ENCODE results near the gene CDH23.

Gene CDH23

DNA sequence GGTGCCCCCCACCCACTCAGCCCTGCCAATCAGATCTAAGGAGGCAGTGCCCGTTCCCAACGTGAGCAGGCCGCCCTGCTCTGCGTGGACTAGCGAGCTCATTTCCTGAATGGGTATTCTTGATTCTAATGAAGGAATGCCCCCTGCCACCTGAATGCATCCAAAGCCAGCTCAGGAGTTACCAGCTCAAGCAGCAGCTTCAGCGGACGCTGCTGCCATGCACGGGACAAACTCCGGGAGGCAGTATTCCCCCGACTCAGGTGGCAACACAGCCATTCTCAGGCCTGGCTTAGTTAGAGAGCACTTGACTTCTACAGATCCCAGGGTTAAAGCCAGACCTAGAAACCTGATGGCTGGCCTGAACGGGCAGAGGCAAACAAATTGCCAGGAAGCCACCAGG is 428.5 kb downstream of the CDH23 start:
- no peak for DNase-seq (ENCODE audit: extremely low spot score)
- TF ChIP-seq ARNT (IDR thresholded peaks at IDR 0.05) (no peak), NFRKB (IDR thresholded peaks at IDR 0.05) (no peak), LEF1 (IDR thresholded peaks at IDR 0.05; ENCODE audit: borderline replicate concordance) (no peak), FOXK2 (IDR thresholded peaks at IDR 0.05) (no peak), SUZ12 (IDR thresholded peaks at IDR 0.05) (no peak), ZNF384 (IDR thresholded peaks at IDR 0.05) (no peak), HDGF (IDR thresholded peaks at IDR 0.05; ENCODE audit: borderline replicate concordance) (no peak), L3MBTL2 (conservative IDR thresholded peaks at IDR 0.05) (no peak), BHLHE40 (IDR thresholded peaks at IDR 0.05; ENCODE audit: borderline replicate concordance) (no peak), SP1 (IDR thresholded peaks at IDR 0.05) (no peak), ELF4 (IDR thresholded peaks at IDR 0.05) (no peak), TARDBP (IDR thresholded peaks at IDR 0.05) (no peak), FOXM1 (IDR thresholded peaks at IDR 0.05; ENCODE audit: borderline replicate concordance) (no peak), CTBP1 (IDR thresholded peaks at IDR 0.05; ENCODE audit: borderline replicate concordance) (no peak), FOXA1 (IDR thresholded peaks at IDR 0.05) (no peak)
- TF ChIP-seq, protein P1, sequence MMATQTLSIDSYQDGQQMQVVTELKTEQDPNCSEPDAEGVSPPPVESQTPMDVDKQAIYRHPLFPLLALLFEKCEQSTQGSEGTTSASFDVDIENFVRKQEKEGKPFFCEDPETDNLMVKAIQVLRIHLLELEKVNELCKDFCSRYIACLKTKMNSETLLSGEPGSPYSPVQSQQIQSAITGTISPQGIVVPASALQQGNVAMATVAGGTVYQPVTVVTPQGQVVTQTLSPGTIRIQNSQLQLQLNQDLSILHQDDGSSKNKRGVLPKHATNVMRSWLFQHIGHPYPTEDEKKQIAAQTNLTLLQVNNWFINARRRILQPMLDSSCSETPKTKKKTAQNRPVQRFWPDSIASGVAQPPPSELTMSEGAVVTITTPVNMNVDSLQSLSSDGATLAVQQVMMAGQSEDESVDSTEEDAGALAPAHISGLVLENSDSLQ (IDR thresholded peaks at IDR 0.05): no peak
- CTCF ChIA-PET: interaction anchor here (1.1 to 1.6 kb wide), 2 partner anchors 69 to 71 kb away, joined by 3 to 8 read pairs; no protein-coding TSS in a partner anchor
- POLR2A ChIA-PET: no interaction called here

DNA sequence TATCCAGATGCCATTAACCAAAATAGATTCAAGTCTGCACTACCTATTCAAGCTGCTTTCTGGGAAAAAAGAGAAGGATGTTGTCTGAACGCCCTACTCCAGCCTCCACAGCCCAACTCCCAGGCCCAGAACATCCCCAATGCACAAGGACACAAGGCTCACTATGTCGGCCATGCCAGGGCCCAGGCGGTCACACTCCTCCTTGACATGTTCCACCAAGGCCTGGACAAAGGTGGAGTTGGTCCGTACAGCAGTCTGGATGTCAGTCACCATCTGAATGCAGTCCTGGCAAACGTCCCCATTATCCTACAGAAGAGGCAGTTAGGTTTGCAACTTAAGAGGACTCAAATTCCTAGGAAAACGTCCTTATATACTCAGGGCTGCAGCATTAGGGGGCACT is 431.1 kb downstream of the CDH23 start:
- no peak for DNase-seq (ENCODE audit: extremely low spot score)
- CTCF ChIA-PET: interaction anchor here (0.7 kb wide), 1 partner anchor 509 kb away, joined by 3 read pairs; no protein-coding TSS in a partner anchor
- POLR2A ChIA-PET: no interaction called here
- no peak for TF ChIP-seq LEF1 (IDR thresholded peaks at IDR 0.05; ENCODE audit: borderline replicate concordance)
- no peak for TF ChIP-seq FOXK2 (IDR thresholded peaks at IDR 0.05)
- no peak for TF ChIP-seq SUZ12 (IDR thresholded peaks at IDR 0.05)
- TF ChIP-seq, protein P1 (IDR thresholded peaks at IDR 0.05): no peak
- no peak for TF ChIP-seq L3MBTL2 (conservative IDR thresholded peaks at IDR 0.05)
- TF ChIP-seq BHLHE40 (IDR thresholded peaks at IDR 0.05; ENCODE audit: borderline replicate concordance): no peak
- TF ChIP-seq ELF4 (IDR thresholded peaks at IDR 0.05): no peak
- no peak for TF ChIP-seq FOXA1 (IDR thresholded peaks at IDR 0.05)
- TF ChIP-seq ARNT (IDR thresholded peaks at IDR 0.05): no peak
- TF ChIP-seq CTBP1 (IDR thresholded peaks at IDR 0.05; ENCODE audit: borderline replicate concordance): no peak
- TF ChIP-seq TARDBP (IDR thresholded peaks at IDR 0.05): no peak
- no peak for TF ChIP-seq SP1 (IDR thresholded peaks at IDR 0.05)
- TF ChIP-seq NFRKB (IDR thresholded peaks at IDR 0.05): no peak
- TF ChIP-seq FOXM1 (IDR thresholded peaks at IDR 0.05; ENCODE audit: borderline replicate concordance): no peak
- no peak for TF ChIP-seq ZNF384 (IDR thresholded peaks at IDR 0.05)
- no peak for TF ChIP-seq HDGF (IDR thresholded peaks at IDR 0.05; ENCODE audit: borderline replicate concordance)

- POLR2A ChIA-PET: no interaction called here
- CTCF ChIA-PET: interaction anchor here (0.7 kb wide), 1 partner anchor 510 kb away, joined by 3 read pairs; no protein-coding TSS in a partner anchor
- TF ChIP-seq TARDBP (IDR thresholded peaks at IDR 0.05) (no peak), FOXM1 (IDR thresholded peaks at IDR 0.05; ENCODE audit: borderline replicate concordance) (no peak), FOXK2 (IDR thresholded peaks at IDR 0.05) (no peak), ELF4 (IDR thresholded peaks at IDR 0.05) (no peak), SUZ12 (IDR thresholded peaks at IDR 0.05) (no peak), NFRKB (IDR thresholded peaks at IDR 0.05) (no peak), LEF1 (IDR thresholded peaks at IDR 0.05; ENCODE audit: borderline replicate concordance) (no peak), BHLHE40 (IDR thresholded peaks at IDR 0.05; ENCODE audit: borderline replicate concordance) (no peak), SP1 (IDR thresholded peaks at IDR 0.05) (no peak), FOXA1 (IDR thresholded peaks at IDR 0.05) (no peak), HDGF (IDR thresholded peaks at IDR 0.05; ENCODE audit: borderline replicate concordance) (no peak), CTBP1 (IDR thresholded peaks at IDR 0.05; ENCODE audit: borderline replicate concordance) (no peak), L3MBTL2 (conservative IDR thresholded peaks at IDR 0.05) (no peak)
- TF ChIP-seq, protein P1 (IDR thresholded peaks at IDR 0.05): no peak
- DNase-seq (ENCODE audit: extremely low spot score): no peak
Measured at GRCh38 chr10:71828702-71829101, 432.0 kb downstream of the CDH23 start.

GRCh38 chr10:71829171-71829570 is 432.5 kb downstream of the CDH23 start:
- DNase-seq (ENCODE audit: extremely low spot score): no peak
- ChIA-PET CTCF (no interaction called here), POLR2A (no interaction called here)
- TF ChIP-seq, protein P1 (IDR thresholded peaks at IDR 0.05): no peak
- TF ChIP-seq HDGF (IDR thresholded peaks at IDR 0.05; ENCODE audit: borderline replicate concordance): no peak

DNA sequence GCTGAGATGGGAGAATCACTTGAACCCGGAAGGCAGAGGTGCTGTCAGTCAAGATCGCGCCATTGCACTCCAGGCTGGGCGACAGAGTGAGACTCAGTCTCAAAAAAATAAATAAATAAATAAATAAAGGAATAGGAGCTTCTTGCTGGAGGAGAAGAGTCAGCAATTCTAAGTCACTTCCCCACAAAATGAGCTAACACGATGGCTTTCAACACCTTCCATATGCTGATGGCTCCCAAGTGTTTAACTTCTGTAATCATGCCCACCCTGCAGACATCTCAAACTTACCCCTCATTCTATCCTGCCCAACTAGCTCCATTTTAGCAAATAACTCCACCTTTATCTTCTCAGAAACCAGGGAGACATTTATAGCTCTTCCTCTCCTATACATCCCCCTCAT is 433.2 kb downstream of the CDH23 start:
- TF ChIP-seq ELF4 (IDR thresholded peaks at IDR 0.05) (no peak), SUZ12 (IDR thresholded peaks at IDR 0.05) (no peak), NFRKB (IDR thresholded peaks at IDR 0.05) (no peak), HDGF (IDR thresholded peaks at IDR 0.05; ENCODE audit: borderline replicate concordance) (no peak), ARNT (IDR thresholded peaks at IDR 0.05) (no peak), L3MBTL2 (conservative IDR thresholded peaks at IDR 0.05) (no peak), BHLHE40 (IDR thresholded peaks at IDR 0.05; ENCODE audit: borderline replicate concordance) (no peak), LEF1 (IDR thresholded peaks at IDR 0.05; ENCODE audit: borderline replicate concordance) (no peak), FOXK2 (IDR thresholded peaks at IDR 0.05) (no peak), FOXM1 (IDR thresholded peaks at IDR 0.05; ENCODE audit: borderline replicate concordance) (no peak), TARDBP (IDR thresholded peaks at IDR 0.05) (no peak)
- TF ChIP-seq, protein P1 (IDR thresholded peaks at IDR 0.05): no peak
- DNase-seq (ENCODE audit: extremely low spot score): no peak
- POLR2A ChIA-PET: interaction anchor here (0.8 kb wide), 1 partner anchor 21 kb away, joined by 3 read pairs; the partner anchor contains the start of gene PSAP
- CTCF ChIA-PET: interaction anchor here (0.8 kb wide), 1 partner anchor 15 kb away, joined by 3 read pairs; no protein-coding TSS in a partner anchor

All from HEK293T (cell line).